OCI-LY1 (cell line): Measurements from ENCODE around the gene SPAG6.

Source experiments
- EZH2 ChIP-seq: fragments of 200-600 bp; sonication (generic), shearing (Covaris generic); IDR thresholded peaks from 2 replicates; pipeline ENCODE4 v1.8.0; 2017; ENCODE audit warnings: borderline replicate concordance, mixed run types, mild to moderate bottlenecking, antibody characterized with exemption, low read length, moderate library complexity, mixed read lengths
- TF ChIP-seq, protein P1 (sequence below): fragments of 200-600 bp; sonication (generic), shearing (Covaris generic); IDR thresholded peaks from 2 replicates; pipeline ENCODE4 v1.5.1; 2017; ENCODE audit warnings: mild to moderate bottlenecking, antibody characterized with exemption, low read length, moderate library complexity, mixed read lengths

DNA sequence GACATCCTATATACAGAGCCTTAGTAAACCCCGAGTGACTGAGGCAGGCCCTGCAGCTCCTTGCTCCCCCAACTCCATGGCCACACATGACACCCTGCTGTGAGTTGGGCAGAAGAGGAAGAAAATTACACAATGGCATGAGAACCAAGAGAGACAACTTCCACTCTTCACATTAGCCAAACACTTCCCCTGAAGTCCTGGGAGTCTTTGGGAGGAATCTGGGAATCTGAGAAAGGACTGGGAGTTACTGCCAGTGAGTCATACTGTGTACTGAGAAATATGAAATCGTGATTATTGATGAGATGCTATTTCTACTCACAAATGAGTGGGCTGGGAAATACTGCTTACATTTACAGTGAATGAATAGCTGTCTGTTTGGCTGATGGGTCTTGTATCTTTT is 116.6 kb downstream of the SPAG6 start:
- TF ChIP-seq, protein P1, sequence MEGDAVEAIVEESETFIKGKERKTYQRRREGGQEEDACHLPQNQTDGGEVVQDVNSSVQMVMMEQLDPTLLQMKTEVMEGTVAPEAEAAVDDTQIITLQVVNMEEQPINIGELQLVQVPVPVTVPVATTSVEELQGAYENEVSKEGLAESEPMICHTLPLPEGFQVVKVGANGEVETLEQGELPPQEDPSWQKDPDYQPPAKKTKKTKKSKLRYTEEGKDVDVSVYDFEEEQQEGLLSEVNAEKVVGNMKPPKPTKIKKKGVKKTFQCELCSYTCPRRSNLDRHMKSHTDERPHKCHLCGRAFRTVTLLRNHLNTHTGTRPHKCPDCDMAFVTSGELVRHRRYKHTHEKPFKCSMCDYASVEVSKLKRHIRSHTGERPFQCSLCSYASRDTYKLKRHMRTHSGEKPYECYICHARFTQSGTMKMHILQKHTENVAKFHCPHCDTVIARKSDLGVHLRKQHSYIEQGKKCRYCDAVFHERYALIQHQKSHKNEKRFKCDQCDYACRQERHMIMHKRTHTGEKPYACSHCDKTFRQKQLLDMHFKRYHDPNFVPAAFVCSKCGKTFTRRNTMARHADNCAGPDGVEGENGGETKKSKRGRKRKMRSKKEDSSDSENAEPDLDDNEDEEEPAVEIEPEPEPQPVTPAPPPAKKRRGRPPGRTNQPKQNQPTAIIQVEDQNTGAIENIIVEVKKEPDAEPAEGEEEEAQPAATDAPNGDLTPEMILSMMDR = no peak
- no peak for TF ChIP-seq EZH2
